Non-pigmented ciliary epithelial cell (primary cell): ENCODE measurements around the gene DCTN4.

Experiments used
- DNase-seq: peaks from one replicate; pipeline ENCODE4 v3.0.0-alpha.2; 2010; ENCODE audit warnings: low read depth

DCTN4 gene

GRCh38 chr5:150670275-150670947, 88.4 kb downstream of the DCTN4 start:
- no peak for DNase-seq

GRCh38 chr5:150665044-150665443, 93.8 kb downstream of the DCTN4 start:
- no peak for DNase-seq

- DNase-seq: no peak
Measured at GRCh38 chr5:150663936-150664335, 94.9 kb downstream of the DCTN4 start.

GRCh38 chr5:150662731-150663516, 95.9 kb downstream of the DCTN4 start:
- DNase-seq: no peak

GRCh38 chr5:150661821-150662596, 96.8 kb downstream of the DCTN4 start:
- no peak for DNase-seq

- DNase-seq: no peak
Measured at GRCh38 chr5:150661086-150661485, 97.7 kb downstream of the DCTN4 start, which contains the start of gene MYOZ3. Gene MYOZ3, plus strand, starts transcription at chr5:150661251. Its CDS starts 1,691 bp downstream, at chr5:150662942.

- DNase-seq: no peak
Measured at GRCh38 chr5:150660108-150660831, 98.5 kb downstream of the DCTN4 start.

- DNase-seq: no peak
Measured at GRCh38 chr5:150659360-150660107, 99.3 kb downstream of the DCTN4 start.

GRCh38 chr5:150658699-150659265, 100.0 kb downstream of the DCTN4 start:
- no peak for DNase-seq
